GM19455 (cell line): ENCODE results near the gene SLC7A10.
"Not testable (repeated sequence)": the region's sequence is repeated elsewhere in the genome, so short reads cannot be mapped to it uniquely, and the experiment has no call there.

Experiments used
- ATAC-seq: cut with Tn5 transposase; IDR thresholded peaks from one replicate; pipeline ENCODE4 v1.9.1; 2021; ENCODE audit not compliant: unreplicated experiment

SLC7A10 gene

DNA sequence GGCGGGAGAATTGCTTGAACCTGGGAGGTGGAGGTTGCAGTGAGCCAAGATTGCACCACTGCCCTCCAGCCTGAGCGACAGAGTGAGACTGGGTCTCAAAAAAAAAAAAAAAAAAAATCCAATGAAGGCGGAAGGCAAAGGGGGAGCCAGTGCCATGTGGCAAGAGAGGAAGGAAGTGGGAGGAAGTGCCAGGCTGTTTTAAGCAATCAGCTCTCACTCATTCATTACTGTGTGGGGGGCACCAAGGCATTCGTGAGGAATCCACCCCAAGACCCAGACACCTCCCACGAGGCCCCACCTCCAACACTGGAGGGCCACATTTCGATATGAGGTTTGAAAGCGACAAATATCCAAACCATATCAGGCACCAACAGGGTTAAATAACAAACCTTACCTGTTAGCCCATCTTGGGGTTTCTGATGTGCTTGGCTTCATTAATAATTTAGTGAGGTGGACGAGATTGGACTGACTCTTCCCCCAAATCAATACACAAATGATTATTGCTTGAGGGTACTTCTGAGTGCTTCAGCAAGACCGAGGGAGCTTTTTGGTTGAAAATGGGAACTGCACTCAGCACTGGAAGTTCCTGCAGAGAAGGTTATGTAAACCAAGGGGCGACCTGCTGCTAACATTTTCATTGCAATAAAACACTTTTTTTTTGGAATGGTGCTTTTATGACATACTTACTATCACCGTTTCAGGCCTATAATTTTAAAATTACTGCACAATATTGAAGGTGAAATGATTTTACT is 39.0 kb downstream of the SLC7A10 start:
- ATAC-seq = no peak

- ATAC-seq = no peak
These were observed 48.2 kb downstream of the SLC7A10 start for GRCh38 chr19:33177417-33177979.

DNA sequence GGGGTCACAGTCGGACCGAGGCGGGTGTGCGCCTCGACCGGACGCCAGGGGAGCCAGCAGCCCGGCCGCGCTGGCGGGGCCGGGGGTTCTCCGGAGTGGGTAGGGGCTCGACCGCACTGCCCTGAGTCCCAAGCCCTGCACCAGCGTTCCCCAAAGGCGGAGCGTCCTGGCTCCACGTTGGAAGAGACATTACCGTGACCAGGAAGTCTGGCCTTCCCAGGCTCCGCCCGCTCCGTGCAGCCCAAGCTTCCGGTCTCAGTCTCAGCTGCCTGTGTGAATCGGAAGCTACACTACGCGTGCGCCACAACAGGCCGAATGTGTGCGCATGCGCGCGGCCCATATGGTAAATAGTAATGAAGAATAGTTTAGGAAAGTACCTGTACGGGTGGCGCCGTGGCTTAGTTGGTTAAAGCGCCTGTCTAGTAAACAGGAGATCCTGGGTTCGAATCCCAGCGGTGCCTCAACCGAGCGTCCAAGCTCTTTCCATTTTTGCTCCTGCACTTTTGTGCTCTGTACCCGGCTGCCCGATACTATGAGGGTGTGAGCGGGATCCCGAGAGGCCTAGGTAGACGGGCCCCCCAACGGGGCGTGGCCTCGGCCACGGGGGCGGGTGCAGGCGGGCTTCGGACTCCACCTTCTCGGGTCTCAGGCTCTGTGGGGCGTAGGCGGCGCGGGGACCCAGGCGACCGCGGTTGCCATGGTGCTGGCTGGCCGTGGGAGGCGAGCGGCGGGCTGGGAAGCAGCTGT is 48.8 kb downstream of the SLC7A10 start:
- peak; percentile 76 for ATAC-seq

DNA sequence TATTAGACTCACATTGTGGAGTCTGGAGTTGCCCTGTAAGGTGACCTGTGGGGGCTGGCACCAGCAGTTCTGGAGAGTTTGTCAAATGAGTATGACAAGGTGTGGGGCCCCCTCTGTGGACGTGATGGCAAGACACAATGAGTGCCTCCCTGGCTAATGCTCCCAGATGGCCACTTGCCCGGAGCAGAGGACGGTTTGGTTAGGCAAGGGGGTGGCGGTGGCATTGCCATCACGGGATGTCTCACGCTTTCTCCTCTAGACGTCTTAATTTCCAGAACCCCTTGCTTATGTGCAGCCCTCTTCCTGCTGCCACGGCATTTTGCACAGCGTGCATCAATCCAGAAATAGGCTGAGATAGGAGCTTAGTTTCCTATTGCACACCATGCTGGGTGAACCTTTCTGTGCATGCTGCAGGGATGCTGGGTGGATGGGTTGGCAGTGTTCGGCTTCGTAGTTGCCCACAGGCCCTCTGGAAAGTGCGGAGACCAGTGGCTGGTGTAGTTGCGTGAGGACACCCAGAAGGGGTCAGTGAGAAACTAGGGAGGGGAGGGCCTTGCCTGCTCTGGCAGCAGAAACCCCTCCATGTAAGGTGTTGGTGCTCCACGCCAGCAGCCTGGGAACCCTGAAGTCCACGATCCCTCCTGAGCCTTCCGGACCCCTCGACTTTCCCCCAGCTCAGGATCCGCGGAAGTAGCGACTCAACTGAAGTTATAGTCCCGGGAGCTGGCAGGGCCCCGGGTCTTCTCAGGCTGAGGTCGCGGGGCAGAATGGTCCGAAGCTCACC is 49.6 kb downstream of the SLC7A10 start:
- peak; percentile 5 for ATAC-seq

DNA sequence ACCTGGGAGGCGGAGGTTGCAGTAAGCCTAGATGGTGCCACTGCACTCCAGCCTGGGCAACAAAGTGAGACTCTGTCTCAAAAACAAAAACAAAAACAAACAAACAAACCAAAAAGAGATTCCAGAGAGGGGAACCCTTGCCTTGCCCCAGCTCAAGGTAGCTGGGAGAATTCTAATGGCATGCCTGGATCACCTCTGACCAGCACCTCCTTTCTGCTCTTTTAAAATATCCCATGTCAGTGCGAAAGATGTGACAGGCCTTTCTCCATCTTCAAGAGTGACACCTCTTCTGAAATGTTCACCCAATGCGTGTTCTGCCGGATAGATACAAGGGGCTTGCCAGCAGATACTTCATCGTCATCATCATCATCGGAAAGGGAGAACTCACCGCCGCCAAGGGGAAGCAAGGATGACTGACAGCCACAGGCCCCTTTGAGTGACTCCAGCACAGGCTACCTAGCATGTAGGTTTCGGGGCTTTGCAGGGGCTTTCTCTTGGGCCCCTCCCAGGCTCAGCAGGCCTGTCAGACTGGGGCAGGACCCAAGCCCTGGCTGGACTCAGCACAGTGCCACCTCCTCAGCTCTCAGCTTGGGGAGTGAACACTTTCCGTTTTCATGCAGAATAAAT is 50.4 kb downstream of the SLC7A10 start:
- no peak for ATAC-seq

GRCh38 chr19:33174186-33174585 is 51.5 kb downstream of the SLC7A10 start:
- ATAC-seq = no peak

- no peak for ATAC-seq
These were observed 53.7 kb downstream of the SLC7A10 start for GRCh38 chr19:33171916-33172359.

GRCh38 chr19:33171222-33171795 is 54.3 kb downstream of the SLC7A10 start:
- ATAC-seq = no peak

DNA sequence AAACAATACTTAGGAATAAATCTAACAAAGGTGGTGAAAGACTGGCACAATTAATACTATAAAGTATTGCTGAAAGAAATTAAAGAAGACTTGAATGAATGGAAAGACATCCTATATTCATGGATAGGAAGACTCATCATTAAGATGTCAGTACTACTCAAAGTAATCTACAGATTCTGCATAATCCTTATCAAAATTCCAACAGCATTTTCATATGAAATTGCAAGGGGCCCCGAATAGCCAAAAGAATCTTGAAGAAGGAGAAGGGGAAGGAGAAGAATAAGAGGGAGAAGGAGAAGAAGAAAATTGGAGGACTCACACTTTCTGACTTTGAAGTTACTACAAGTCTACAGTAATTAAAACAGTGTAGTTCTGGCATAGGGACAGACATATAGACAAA is 57.1 kb downstream of the SLC7A10 start:
- no peak for ATAC-seq

DNA sequence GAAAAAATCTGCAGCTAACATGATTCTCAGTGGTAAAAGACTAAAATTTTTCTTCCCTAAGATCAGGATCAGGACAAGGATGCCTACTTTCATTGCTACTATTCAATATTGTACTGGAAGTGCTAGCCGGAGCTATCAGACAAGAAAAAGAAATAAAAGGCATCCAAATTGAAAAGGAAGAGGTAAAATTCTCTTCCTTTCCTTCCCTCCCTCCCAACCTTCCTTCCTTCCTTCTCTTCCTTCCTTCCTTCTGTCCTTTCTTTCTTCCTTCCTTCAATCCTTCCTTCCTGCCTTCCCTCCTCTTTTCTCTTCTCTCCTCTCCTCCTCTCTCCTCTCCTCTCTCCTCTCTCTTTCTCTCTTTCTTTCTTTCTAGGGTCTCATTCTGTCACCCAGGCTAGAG is 58.2 kb downstream of the SLC7A10 start:
- ATAC-seq = no peak

DNA sequence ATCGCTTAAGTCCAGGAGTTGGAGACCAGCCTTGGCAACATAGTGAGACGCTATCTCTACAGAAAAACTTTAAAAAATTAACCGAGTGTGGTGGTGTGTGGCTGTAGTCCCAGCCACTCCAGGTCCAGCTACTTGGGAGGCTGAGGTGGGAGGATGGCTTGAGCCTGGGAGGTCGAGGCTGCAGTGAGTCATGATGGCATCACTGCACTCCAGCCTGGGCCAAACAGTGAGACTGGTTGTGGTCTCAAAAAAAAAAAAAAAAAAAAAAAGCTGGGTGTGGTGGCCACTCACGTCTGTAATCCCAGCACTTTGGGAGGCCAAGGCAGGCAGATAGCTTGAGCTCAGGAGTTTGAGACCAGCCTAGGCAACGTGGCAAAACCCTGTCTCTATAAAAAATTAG is 59.6 kb downstream of the SLC7A10 start:
- not testable (repeated sequence) for ATAC-seq

DNA sequence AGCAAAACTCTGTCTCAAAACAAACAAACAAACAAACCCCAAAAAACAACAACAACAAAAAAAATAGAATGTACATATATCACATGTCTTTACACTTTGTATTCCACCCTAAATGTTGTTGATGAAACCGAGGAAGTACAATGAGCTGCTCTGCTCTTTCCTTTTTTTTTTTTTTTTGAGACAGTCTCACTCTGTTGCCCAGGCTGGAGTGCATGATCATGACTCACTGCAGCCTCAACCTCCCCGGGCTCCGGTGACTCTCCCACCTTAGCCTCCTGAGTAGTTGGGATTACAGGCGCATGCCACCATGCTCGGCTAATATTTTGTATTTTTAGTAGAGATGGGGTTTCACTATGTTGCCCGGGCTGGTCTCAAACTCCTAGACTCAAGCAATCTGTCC is 62.2 kb downstream of the SLC7A10 start:
- no peak for ATAC-seq

DNA sequence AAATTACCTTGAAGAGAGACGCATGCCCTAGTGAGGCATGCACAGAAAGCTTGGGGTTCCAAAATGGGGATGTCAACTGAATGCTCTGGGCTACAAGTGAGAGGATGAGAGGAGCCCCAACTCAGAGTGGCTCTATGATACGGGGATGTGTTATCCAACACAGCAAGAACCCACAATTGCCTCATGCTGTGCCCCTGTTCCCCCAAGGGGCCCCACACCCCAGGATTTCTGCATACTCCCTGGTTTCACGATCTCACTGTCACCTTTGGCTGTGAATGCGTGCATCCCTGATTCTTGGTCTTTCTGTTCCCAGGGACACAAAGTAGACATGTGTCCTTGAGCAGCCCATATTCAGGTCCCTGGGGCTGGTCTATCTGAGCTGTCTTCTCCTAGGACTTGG is 64.4 kb downstream of the SLC7A10 start:
- ATAC-seq = no peak

DNA sequence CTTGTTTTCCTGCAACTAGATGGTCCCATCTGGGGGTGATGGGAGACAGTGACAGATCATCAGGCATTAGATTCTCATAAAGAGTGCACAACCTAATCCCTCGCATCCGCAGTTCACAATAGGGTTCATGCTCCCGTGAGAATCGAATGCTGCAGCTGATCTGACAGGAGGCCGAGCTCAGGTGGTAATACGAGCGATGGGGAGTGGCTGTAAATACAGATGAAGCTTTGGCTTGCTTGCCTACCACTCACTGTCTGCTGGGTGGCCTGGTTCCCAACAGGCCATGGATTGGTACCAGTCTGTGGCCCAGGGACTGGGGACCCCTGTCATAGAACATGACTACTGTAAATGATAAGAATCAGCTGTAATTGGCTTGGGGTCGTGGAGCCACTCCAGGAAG is 65.8 kb downstream of the SLC7A10 start:
- ATAC-seq = no peak

- ATAC-seq = no peak
These were observed 66.5 kb downstream of the SLC7A10 start for GRCh38 chr19:33159149-33159548.
